NCI-H2107 (cell line): ENCODE data around the gene TNRC6B.
"Not testable (repeated sequence)": the region's sequence is repeated elsewhere in the genome, so short reads cannot be mapped to it uniquely, and the experiment has no call there.

Experiments
- DNase-seq: peaks from one replicate; lab custom pipeline; 2025; lab: John Stamatoyannopoulos, UW

Gene TNRC6B

GRCh38 chr22:40290516-40290915, 112.8 kb downstream of the TNRC6B start:
- DNase-seq, result no peak

GRCh38 chr22:40294696-40295095, 117.0 kb downstream of the TNRC6B start:
- DNase-seq, result no peak

- DNase-seq, result no peak
Observed at GRCh38 chr22:40300316-40300715, 122.6 kb downstream of the TNRC6B start.

- DNase-seq, result no peak
Observed at GRCh38 chr22:40300884-40301672, 123.4 kb downstream of the TNRC6B start.

- no peak for DNase-seq
Observed at GRCh38 chr22:40302149-40302548, 124.4 kb downstream of the TNRC6B start.

GRCh38 chr22:40305625-40306024, 127.9 kb downstream of the TNRC6B start:
- DNase-seq, result no peak

GRCh38 chr22:40308999-40309573, 131.4 kb downstream of the TNRC6B start:
- DNase-seq, result no peak

- DNase-seq, result no peak
Observed at GRCh38 chr22:40309631-40310030, 131.9 kb downstream of the TNRC6B start.

GRCh38 chr22:40310081-40310767, 132.5 kb downstream of the TNRC6B start:
- DNase-seq, result no peak

GRCh38 chr22:40310768-40311120, 133.0 kb downstream of the TNRC6B start:
- DNase-seq, result no peak

GRCh38 chr22:40311646-40312045, 133.9 kb downstream of the TNRC6B start:
- not testable (repeated sequence) for DNase-seq

GRCh38 chr22:40312050-40312449, 134.3 kb downstream of the TNRC6B start:
- DNase-seq, result peak; percentile 20

GRCh38 chr22:40313007-40313406, 135.3 kb downstream of the TNRC6B start:
- no peak for DNase-seq

GRCh38 chr22:40314041-40314440, 136.3 kb downstream of the TNRC6B start:
- DNase-seq, result no peak

- no peak for DNase-seq
Observed at GRCh38 chr22:40320687-40321086, 143.0 kb downstream of the TNRC6B start.

- DNase-seq, result no peak
Observed at GRCh38 chr22:40322021-40322420, 144.3 kb downstream of the TNRC6B start.

GRCh38 chr22:40322818-40323447, 145.2 kb downstream of the TNRC6B start:
- DNase-seq, result no peak

- no peak for DNase-seq
Observed at GRCh38 chr22:40323681-40324171, 146.0 kb downstream of the TNRC6B start.

- no peak for DNase-seq
Observed at GRCh38 chr22:40324468-40325305, 147.0 kb downstream of the TNRC6B start.

GRCh38 chr22:40325315-40325714, 147.6 kb downstream of the TNRC6B start:
- no peak for DNase-seq

- DNase-seq, result no peak
Observed at GRCh38 chr22:40326905-40327735, 149.4 kb downstream of the TNRC6B start.
